Endothelial cell (in vitro differentiated cells): ENCODE data around the gene GTSE1. TPM values are rescaled to one million over a fixed set of nuclear protein-coding genes. Genes with fewer than 3 reads are reported as not detected.

Source experiments
- DNase-seq: peaks from one replicate; pipeline ENCODE4 v3.0.0; 2021; ENCODE audit warnings: low spot score
- H3K27ac Mint-ChIP-seq: one replicate; pipeline ENCODE4 v1.8.0; 2021; ENCODE audit warnings: mixed read lengths, inconsistent platforms; ENCODE audit not compliant: unreplicated experiment
- H3K27me3 Mint-ChIP-seq: one replicate; pipeline ENCODE4 v1.8.0; 2021; ENCODE audit warnings: mild to moderate bottlenecking, moderate library complexity, mixed read lengths, inconsistent platforms; ENCODE audit not compliant: unreplicated experiment
- H3K36me3 Mint-ChIP-seq: one replicate; pipeline ENCODE4 v1.8.0; 2021; ENCODE audit warnings: mild to moderate bottlenecking, low read depth, mixed read lengths, inconsistent platforms; ENCODE audit not compliant: unreplicated experiment
- H3K4me1 Mint-ChIP-seq: one replicate; pipeline ENCODE4 v1.8.0; 2021; ENCODE audit warnings: mild to moderate bottlenecking, mixed read lengths, inconsistent platforms; ENCODE audit not compliant: unreplicated experiment
- H3K4me3 Mint-ChIP-seq: one replicate; pipeline ENCODE4 v1.8.0; 2021; ENCODE audit warnings: mild to moderate bottlenecking, mixed read lengths, inconsistent platforms; ENCODE audit not compliant: unreplicated experiment
- H3K9me3 Mint-ChIP-seq: one replicate; pipeline ENCODE4 v1.8.0; 2021; ENCODE audit warnings: mixed read lengths, inconsistent platforms; ENCODE audit not compliant: unreplicated experiment
- CTCF ChIP-seq: fragments of 200-600 bp; sonication (generic); IDR thresholded peaks from one replicate; pipeline ENCODE4 v1.5.0; 2021; ENCODE audit warnings: antibody characterized with exemption; ENCODE audit not compliant: unreplicated experiment
- total RNA-seq: library from RNA; stranded (reverse); fragmentation: NEBNext Ultra II Directional; extraction: Animal tissue kit (Norgen Biotek cat#: 25700); gene quantifications from one replicate; pipeline ENCODE4 v1.2.1, GENCODE V29; 2021; ENCODE audit not compliant: unreplicated experiment

Gene GTSE1
- total RNA-seq, 1 donor from 2014 or later, result 8.2 TPM

- Mint-ChIP-seq H3K27me3 (peaks cover 3% of the 10 kb centered on the region), H3K4me3 (no peak overlapping the region), H3K27ac (no peak overlapping the region), H3K4me1 (peaks cover 6% of the 10 kb centered on the region), H3K9me3 (no peaks in the 10 kb centered on the region), H3K36me3 (peaks cover 33% of the 10 kb centered on the region)
- no peak for TF ChIP-seq CTCF
- DNase-seq, result no peak
Observed at GRCh38 chr22:46274381-46274780, 22.3 kb upstream of the GTSE1 start.

- Mint-ChIP-seq H3K27ac (no peak overlapping the region), H3K4me3 (peak overlapping the region; percentile 37), H3K27me3 (no peaks in the 10 kb centered on the region), H3K4me1 (no peaks in the 10 kb centered on the region), H3K9me3 (no peaks in the 10 kb centered on the region), H3K36me3 (peaks cover 30% of the 10 kb centered on the region)
- no peak for DNase-seq
- TF ChIP-seq CTCF, result no peak
Observed at GRCh38 chr22:46275455-46276122, 21.1 kb upstream of the GTSE1 start.

GRCh38 chr22:46276563-46276962 lies 20.1 kb upstream of the GTSE1 start:
- peaks cover 34% of the 10 kb centered on the region for H3K36me3 Mint-ChIP-seq
- no peak overlapping the region for H3K4me3 Mint-ChIP-seq
- H3K27me3 Mint-ChIP-seq, result no peaks in the 10 kb centered on the region
- H3K4me1 Mint-ChIP-seq, result no peaks in the 10 kb centered on the region
- no peak for TF ChIP-seq CTCF
- H3K27ac Mint-ChIP-seq, result no peak overlapping the region
- H3K9me3 Mint-ChIP-seq, result no peaks in the 10 kb centered on the region
- DNase-seq, result no peak

GRCh38 chr22:46278656-46279645 lies 17.7 kb upstream of the GTSE1 start:
- Mint-ChIP-seq H3K9me3 (no peaks in the 10 kb centered on the region), H3K36me3 (peaks cover 42% of the 10 kb centered on the region), H3K27ac (no peak overlapping the region), H3K4me1 (no peaks in the 10 kb centered on the region), H3K27me3 (no peaks in the 10 kb centered on the region), H3K4me3 (no peak overlapping the region)
- DNase-seq, result no peak
- TF ChIP-seq CTCF, result no peak
